ENCODE measurements around the gene SMIM45.

DNA sequence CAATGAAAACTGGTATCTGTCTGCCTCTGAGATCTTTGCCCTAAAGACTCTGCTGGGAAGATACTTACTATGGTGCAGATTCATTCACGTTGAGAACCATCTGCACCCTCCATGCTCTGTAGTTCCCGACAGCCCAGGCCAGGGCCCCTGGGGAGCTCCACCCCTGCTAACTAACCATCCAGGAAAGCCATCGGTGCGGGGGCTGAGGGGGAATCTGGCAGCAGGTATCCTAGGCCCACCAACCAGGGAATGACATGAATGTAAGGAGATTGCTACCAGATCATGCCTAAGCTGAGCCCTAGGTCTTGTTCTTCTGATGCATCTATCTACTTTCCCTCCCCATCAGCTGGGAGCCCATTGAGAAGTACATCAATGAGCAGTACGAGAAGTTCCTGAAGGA, 35.3 kb downstream of the SMIM45 start:
- TF ChIP-seq POLR2A (IDR thresholded peaks at IDR 0.05) (no peak), CTCF (IDR thresholded peaks at IDR 0.05) (no peak)

Measured in uterus (tissue), 2 donors.